ENCODE results near the gene SORCS2.
"Not testable (repeated sequence)": the region's sequence is repeated elsewhere in the genome, so short reads cannot be mapped to it uniquely, and the experiment has no call there.

The SORCS2 gene

DNA sequence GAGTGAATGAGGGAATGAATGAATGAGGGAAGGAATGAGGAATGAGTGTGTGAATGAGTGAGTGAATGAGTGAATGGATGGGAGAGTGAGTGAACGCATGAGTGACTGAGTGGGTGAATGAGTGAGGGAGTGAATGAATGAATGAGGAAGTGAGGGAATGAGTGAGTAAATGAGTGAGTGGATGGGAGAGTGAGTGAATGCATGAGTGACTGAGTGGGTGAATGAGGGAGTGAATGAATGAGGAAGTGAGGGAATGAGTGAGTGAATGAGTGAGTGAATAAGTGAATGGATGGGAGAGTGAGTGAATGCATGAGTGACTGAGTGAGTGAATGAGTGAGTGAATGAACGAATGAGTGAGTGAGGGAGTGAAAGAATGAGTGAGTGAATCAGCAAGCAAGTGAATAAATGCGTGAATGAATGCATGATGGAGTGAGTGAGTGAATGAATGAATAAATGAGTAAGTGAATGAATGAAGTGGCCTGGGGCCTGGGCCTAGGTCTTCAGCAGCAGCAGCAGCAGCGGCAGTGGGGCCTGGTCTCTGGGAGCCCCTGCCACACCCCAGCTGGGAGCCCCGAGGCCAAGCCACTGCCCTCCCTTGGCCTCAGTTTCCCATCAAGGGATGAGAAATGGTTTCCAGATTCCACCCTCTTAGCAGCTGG, 258.6 kb downstream of the SORCS2 start:
- TF ChIP-seq, protein P1, sequence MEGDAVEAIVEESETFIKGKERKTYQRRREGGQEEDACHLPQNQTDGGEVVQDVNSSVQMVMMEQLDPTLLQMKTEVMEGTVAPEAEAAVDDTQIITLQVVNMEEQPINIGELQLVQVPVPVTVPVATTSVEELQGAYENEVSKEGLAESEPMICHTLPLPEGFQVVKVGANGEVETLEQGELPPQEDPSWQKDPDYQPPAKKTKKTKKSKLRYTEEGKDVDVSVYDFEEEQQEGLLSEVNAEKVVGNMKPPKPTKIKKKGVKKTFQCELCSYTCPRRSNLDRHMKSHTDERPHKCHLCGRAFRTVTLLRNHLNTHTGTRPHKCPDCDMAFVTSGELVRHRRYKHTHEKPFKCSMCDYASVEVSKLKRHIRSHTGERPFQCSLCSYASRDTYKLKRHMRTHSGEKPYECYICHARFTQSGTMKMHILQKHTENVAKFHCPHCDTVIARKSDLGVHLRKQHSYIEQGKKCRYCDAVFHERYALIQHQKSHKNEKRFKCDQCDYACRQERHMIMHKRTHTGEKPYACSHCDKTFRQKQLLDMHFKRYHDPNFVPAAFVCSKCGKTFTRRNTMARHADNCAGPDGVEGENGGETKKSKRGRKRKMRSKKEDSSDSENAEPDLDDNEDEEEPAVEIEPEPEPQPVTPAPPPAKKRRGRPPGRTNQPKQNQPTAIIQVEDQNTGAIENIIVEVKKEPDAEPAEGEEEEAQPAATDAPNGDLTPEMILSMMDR (conservative IDR thresholded peaks at IDR 0.05; ENCODE audit: low read depth, low read length): no peak
- DNase-seq (ENCODE audit: low read depth): no peak
- no peak overlapping the region for H3K4me3 ChIP-seq (ENCODE audit: low read depth, low read length)

DNA sequence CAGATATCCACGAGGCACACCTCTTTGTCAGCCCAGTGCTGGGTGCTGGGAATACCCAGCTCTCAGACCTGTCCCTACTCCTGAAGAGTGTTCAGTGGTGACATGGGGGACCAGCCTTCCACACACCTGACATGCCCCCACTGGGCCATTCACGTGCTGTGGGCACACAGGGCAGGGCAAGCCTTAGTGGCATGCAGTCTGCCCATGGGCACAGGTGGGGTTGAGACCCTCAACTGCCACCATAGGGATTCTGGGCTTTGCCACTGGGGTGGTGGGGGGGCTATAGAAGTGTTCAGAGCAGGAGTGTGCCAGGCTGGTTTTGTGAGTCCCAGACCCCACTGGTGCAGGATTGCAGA, 259.1 kb downstream of the SORCS2 start:
- no peak for DNase-seq (ENCODE audit: low read depth)
- H3K4me3 ChIP-seq (ENCODE audit: low read depth, low read length): no peak overlapping the region
- TF ChIP-seq, protein P1 (conservative IDR thresholded peaks at IDR 0.05; ENCODE audit: low read depth, low read length): no peak

DNA sequence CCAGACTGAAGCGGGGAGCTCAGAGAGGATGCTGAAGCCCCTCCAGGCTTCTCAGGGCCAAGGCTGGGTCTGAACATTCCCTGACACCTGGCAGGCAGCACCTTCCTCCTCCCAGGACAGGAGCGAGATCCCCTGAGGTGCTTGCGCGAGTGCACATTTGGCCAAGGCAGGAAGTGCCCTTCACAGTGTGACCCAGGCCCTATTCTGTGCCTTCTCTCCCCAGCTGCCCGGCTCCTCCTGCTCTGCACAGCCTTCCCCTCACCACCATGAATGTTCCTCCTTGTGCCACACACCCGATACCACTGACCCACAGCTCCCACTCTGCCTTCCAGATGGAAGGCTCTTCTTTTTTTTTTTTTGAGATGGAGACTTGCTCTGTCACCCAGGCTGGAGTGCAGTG, 259.5 kb downstream of the SORCS2 start:
- H3K4me3 ChIP-seq (ENCODE audit: low read depth, low read length): no peak overlapping the region
- DNase-seq (ENCODE audit: low read depth): no peak
- TF ChIP-seq, protein P1 (conservative IDR thresholded peaks at IDR 0.05; ENCODE audit: low read depth, low read length): no peak

DNA sequence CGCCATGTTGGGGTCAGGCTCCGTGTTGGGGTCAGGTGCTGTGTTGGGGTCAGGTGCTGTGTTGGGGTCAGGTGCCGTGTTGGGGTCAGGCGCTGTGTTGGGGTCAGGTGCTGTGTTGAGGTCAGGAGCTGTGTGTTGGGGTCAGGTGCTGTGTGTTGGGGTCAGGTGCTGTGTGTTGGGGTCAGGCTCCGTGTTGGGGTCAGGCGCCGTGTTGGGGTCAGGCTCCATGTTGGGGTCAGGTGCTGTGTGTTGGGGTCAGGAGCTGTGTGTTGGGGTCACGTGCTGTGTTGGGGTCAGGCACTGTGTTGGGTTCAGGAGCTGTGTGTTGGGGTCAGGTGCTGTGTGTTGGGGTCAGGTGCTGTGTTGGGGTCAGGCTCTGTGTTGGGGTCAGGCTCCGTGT, 260.5 kb downstream of the SORCS2 start:
- not testable (repeated sequence) for H3K4me3 ChIP-seq (ENCODE audit: low read depth, low read length)

DNA sequence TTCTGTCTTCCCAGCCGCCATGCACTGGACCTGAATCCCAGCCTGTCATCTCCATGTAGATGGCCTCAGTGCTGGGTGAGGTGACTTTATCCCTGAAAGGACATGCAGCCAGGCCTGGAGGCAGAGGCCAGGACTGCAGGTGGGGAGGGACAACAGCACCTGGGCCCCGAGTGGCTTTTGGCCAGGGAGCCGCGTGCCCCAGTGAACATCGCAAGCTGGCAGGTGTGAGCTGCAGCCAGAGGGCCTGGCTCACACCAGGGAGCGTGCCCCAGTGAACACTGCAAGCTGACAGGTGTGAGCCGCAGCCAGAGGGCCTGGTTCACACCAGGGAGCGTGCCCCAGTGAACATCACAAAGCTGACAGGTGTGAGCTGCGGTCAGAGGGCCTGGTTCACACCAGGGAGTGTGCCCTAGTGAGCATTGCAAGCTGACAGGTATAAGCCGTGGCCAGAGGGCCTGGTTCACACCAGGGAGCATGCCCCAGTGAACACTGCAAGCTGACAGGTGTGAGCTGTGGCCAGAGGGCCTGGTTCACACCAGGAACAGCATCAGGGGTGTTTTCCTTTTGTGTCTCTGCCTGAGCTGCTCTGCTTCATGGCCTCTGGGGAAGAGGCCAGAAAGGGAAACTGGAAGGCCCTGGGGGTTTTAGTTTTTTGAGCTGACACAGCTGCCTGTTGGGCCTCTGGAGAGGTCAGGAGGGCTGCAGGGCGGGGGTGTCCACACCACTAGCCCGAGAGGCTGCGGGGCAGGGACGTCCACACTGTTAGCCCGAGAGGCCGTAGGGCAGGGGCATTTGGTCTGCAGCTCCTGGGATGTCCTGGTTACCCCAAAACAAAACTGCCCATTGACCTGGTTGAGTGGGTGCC, 265.1 kb downstream of the SORCS2 start:
- no peak for DNase-seq (ENCODE audit: low read depth)
- TF ChIP-seq, protein P1 (conservative IDR thresholded peaks at IDR 0.05; ENCODE audit: low read depth, low read length): no peak
- no peak overlapping the region for H3K4me3 ChIP-seq (ENCODE audit: low read depth, low read length)

More for the DNA sequence above, 260.5 kb downstream of the SORCS2 start:
- not testable (repeated sequence) for DNase-seq (ENCODE audit: low read depth)

DNA sequence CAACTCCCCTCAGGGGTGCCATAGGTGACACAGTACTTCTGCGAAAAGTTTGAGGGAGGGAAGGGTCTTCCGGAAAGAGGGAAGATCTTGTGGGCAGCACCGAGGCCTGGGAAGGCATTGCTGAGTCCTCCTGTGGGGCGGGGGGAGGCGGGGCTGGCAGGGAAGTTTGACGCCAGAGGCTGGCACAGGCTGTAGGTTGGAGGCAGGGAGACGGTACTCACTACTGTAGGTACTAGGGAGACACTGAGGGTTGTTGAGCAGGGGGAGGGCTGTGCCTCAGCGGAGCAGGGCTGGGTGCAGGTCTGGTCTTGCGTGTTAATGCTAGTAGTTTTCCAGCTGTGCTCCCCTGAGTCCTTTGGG, 265.7 kb downstream of the SORCS2 start:
- TF ChIP-seq, protein P1 (conservative IDR thresholded peaks at IDR 0.05; ENCODE audit: low read depth, low read length): no peak
- no peak overlapping the region for H3K4me3 ChIP-seq (ENCODE audit: low read depth, low read length)
- no peak for DNase-seq (ENCODE audit: low read depth)

DNA sequence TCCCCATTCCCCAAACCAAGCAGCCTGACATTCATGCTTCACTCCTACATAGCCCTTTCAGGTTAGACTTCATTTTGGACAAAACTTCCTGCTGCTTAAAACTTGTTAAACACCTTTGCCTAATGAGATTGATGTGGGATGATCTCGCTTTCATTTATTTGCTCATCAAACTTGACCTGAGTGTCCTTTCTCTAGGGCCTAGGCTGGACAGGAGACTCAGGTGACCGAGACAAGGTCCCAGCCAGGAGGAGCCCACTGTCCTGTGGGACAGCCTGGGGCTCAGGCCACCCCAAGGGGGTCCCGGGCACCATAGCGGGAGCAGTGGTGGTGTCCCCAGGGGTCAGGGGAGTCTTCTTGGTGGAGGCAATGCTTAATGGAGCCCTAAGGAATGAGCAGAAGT, 266.1 kb downstream of the SORCS2 start:
- TF ChIP-seq, protein P1 (conservative IDR thresholded peaks at IDR 0.05; ENCODE audit: low read depth, low read length): no peak
- DNase-seq (ENCODE audit: low read depth): no peak
- no peak overlapping the region for H3K4me3 ChIP-seq (ENCODE audit: low read depth, low read length)

Data from choroid plexus epithelial cell (primary cell).